ENCODE data around the gene VPS9D1.

GRCh38 chr16:89707695-89708094 lies 13.0 kb downstream of the VPS9D1 start:
- TF ChIP-seq CTCF (conservative IDR thresholded peaks at IDR 0.05 in 1 of 2, IDR thresholded peaks at IDR 0.05 in 1 of 2; ENCODE audit: low read depth in 1 of 2, low read length in 2 of 2) (no peak), EZH2 (IDR thresholded peaks at IDR 0.05; ENCODE audit: low read length, missing control alignments) (no peak)
